Adrenal gland (tissue), 12 donors: Measurements from ENCODE around the gene FGF14. TPM values are rescaled to one million over a fixed set of nuclear protein-coding genes. Genes with fewer than 3 reads are reported as not detected.

ENCODE experiments used
- DNase-seq, 7 donors: peaks; one replicate each; pipeline ENCODE4 v3.0.0-alpha.2; 2019 to 2020
- H3K27ac ChIP-seq, 5 donors: fragments of 200-600 bp; sonication (generic) in 4 of 5; 1 replicate in 3 of 5; 2 replicates in 2 of 5; pipeline versions ENCODE4 v1.5.1 to v1.8.0; 2016 to 2020; ENCODE audit warnings: mild to moderate bottlenecking in 1 of 5
- H3K27me3 ChIP-seq: fragments of 200-600 bp; 2 replicates; pipeline ENCODE4 v1.8.0; 2021
- H3K36me3 ChIP-seq, 2 donors: fragments of 200-600 bp; replicated peaks in 1 of 2; 1 replicate in 1 of 2; 2 replicates in 1 of 2; pipeline versions ENCODE4 v1.5.1 to v1.8.0; 2018 to 2022
- H3K4me1 ChIP-seq, 2 donors: fragments of 200-600 bp; replicated peaks in 1 of 2; 1 replicate in 1 of 2; 2 replicates in 1 of 2; pipeline versions ENCODE4 v1.5.1 to v1.8.0; 2018 to 2021
- H3K4me3 ChIP-seq, 4 donors: fragments of 200-600 bp; sonication (generic) in 3 of 4; one replicate each; pipeline ENCODE4 v1.5.1; 2016 to 2018
- H3K9me3 ChIP-seq, 3 donors: fragments of 200-600 bp; sonication (generic) in 1 of 3; replicated peaks in 1 of 3; 1 replicate in 2 of 3; 2 replicates in 1 of 3; pipeline versions ENCODE4 v1.5.1 to v1.8.0; 2016 to 2021
- POLR2A ChIP-seq, 2 donors: fragments of 450-650 bp; IDR thresholded peaks; one replicate each; pipeline ENCODE4 v1.6.1; 2017; ENCODE audit warnings: antibody characterized with exemption in 2 of 2, mild to moderate bottlenecking in 2 of 2, moderate library complexity in 1 of 2
- WGBS, 4 donors: extraction: QIAGEN DNeasy Blood & Tissue Kit in 2 of 4; methylation state at CpG; one replicate each; pipeline versions ENCODE4 v1.1.5 to v1.1.7; 2013 to 2017; 5-methylcytosine and 5-hydroxymethylcytosine counted together
- intact Hi-C, 2 donors: fragments of 100-400 bp; cut with DNase I; formaldehyde crosslinking; loops; one replicate each; pipeline versions ENCODE4 v1.14.1 to v1.15.0; 2022 to 2023
- polyA plus RNA-seq, 3 donors: library from polyadenylated mRNA; stranded (reverse); fragments of 200-250 nt in 2 of 3; fragments of 350-450 nt in 1 of 3; fragmentation: Illumina TruSeq in 1 of 3; extraction: RNeasy Lipid Tissue Mini Kit (QIAGEN cat#74804) in 1 of 3; gene quantifications; one replicate each; pipeline ENCODE4 v1.2.3, GENCODE V29; 2013 to 2014
- total RNA-seq, 9 donors: library from RNA; depleted of rRNA in 4 of 9; stranded (reverse); fragments of >200 nt in 4 of 9; fragments of 120-200 nt in 1 of 9; fragmentation: NEBNext Ultra II Directional in 1 of 9; extraction: Animal tissue kit (Norgen Biotek cat#: 25700) in 1 of 9; gene quantifications; one replicate each; pipeline versions ENCODE4 v1.1.0 to v1.2.4, GENCODE V29; 2013 to 2023
- TF ChIP-seq, protein P1 (sequence below), 6 experiments: fragments of 450-650 bp in 4 of 6; fragments of 200-600 bp in 2 of 6; sonication (generic) in 1 of 6; IDR thresholded peaks; 1 replicate in 5 of 6; 2 replicates in 1 of 6; pipeline versions ENCODE4 v1.5.1 to v1.8.0; 2016 to 2021; ENCODE audit warnings: antibody characterized with exemption in 6 of 6, mild to moderate bottlenecking in 2 of 6, moderate library complexity in 1 of 6
- donor health status: healthy with polysubstance abuse.
- donor health status: Bipolar disorder and iron deficiency.
- donor health status: DM: yes; HTN: yes; CAD: no.
- donor health status: DM: no; HTN: no; CAD: no.
- donor health status: DM: no; HTN: no; CAD: no.
- donor health status: DM: yes; HTN: yes; CAD: no.

FGF14 gene
- total and polyA plus RNA-seq, 12 donors: 0.32 to 9.3 (median 2.8) TPM; not detected in 2

DNA sequence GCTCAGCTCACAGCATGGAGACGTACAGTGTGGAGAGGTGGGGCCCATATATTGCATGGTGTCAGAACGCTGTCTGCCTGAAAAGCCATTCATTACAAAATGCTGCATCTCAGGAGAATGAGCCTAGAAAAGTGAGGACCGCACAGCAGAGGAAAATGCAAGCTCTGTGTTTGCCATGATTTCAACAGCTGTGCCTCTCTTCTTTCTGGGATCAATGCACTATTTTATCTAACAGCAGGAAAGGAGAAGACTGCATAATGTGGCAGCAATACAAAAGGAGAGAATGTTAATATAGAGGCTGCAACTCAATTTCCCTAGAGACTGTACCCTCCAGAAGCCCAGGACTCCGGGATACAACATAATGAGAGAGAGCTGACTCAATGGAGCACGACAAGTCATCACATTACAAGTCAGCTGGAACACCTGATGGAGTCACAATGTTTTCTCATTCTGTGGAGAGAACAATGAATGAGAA, 368.0 kb downstream of the FGF14 start:
- no peaks in the 10 kb centered on the region for H3K4me1 ChIP-seq
- H3K9me3 ChIP-seq: no peaks in the 10 kb centered on the region
- H3K4me3 ChIP-seq: no peak overlapping the region
- no peaks in the 10 kb centered on the region for H3K27me3 ChIP-seq
- WGBS, 4 donors: 33 to 51% (median 45%) methylated on average over 5 of the region's 5 CpGs
- H3K27ac ChIP-seq: no peak overlapping the region
- intact Hi-C loops: no loop called here
- H3K36me3 ChIP-seq: no peaks in the 10 kb centered on the region
- TF ChIP-seq, protein P1, sequence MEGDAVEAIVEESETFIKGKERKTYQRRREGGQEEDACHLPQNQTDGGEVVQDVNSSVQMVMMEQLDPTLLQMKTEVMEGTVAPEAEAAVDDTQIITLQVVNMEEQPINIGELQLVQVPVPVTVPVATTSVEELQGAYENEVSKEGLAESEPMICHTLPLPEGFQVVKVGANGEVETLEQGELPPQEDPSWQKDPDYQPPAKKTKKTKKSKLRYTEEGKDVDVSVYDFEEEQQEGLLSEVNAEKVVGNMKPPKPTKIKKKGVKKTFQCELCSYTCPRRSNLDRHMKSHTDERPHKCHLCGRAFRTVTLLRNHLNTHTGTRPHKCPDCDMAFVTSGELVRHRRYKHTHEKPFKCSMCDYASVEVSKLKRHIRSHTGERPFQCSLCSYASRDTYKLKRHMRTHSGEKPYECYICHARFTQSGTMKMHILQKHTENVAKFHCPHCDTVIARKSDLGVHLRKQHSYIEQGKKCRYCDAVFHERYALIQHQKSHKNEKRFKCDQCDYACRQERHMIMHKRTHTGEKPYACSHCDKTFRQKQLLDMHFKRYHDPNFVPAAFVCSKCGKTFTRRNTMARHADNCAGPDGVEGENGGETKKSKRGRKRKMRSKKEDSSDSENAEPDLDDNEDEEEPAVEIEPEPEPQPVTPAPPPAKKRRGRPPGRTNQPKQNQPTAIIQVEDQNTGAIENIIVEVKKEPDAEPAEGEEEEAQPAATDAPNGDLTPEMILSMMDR (IDR thresholded peaks at IDR 0.05): no peak
- TF ChIP-seq POLR2A (IDR thresholded peaks at IDR 0.05): no peak
- no peak for DNase-seq

DNA sequence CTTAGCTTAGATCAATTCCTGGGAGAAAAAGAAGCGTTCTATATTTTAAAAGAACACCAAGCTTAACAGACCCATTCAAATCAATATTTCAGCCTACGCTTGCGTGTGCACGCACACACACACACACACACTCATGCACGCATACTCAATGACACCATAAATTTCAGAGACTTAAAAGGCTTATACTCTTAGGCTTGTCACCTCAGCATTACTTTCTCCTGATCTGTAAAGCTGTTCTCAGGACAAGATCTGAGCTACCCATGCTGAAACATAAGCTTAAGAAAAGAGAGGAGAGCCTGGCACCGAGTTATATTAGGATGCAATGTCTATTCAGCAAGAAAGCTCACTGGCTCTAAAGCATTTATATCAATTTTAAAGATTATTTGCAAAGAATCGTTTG, 368.5 kb downstream of the FGF14 start:
- Histone ChIP-seq H3K27me3 (no peaks in the 10 kb centered on the region), H3K4me1 (no peaks in the 10 kb centered on the region), H3K4me3 (no peak overlapping the region), H3K9me3 (no peaks in the 10 kb centered on the region), H3K27ac (no peak overlapping the region), H3K36me3 (no peaks in the 10 kb centered on the region)
- no peak for TF ChIP-seq POLR2A (IDR thresholded peaks at IDR 0.05)
- TF ChIP-seq, protein P1 (IDR thresholded peaks at IDR 0.05): no peak
- WGBS, 4 donors: 68 to 80% (median 77%) methylated on average over 7 of the region's 7 CpGs
- no peak for DNase-seq
- intact Hi-C loops: no loop called here

DNA sequence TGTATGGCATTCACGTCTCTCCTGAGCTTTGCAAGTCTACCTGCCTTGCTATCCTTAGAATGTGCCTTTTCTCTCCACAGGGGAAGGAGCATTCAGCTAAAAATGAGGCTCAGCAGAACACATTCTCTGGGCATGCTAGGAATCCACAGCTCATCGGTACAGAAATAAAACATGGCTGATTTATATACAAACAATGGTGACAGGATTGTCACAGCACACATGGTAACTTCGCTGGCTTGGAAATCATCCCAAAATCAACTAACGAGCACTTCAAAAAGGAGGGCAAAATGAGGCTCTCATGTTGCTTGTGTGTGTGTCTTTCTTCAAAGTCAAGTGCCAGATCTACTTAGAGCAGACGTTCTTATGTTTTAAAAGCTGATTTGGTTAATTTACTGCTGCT, 373.0 kb downstream of the FGF14 start:
- WGBS, 4 donors: 40 to 57% (median 52%) methylated on average over 5 of the region's 5 CpGs
- no peak overlapping the region for H3K27ac ChIP-seq
- H3K9me3 ChIP-seq: no peaks in the 10 kb centered on the region
- no peaks in the 10 kb centered on the region for H3K4me1 ChIP-seq
- intact Hi-C loops: no loop called here
- DNase-seq: no peak
- no peak overlapping the region for H3K4me3 ChIP-seq
- TF ChIP-seq, protein P1 (IDR thresholded peaks at IDR 0.05): no peak
- TF ChIP-seq POLR2A (IDR thresholded peaks at IDR 0.05): no peak
- no peaks in the 10 kb centered on the region for H3K36me3 ChIP-seq
- no peaks in the 10 kb centered on the region for H3K27me3 ChIP-seq

DNA sequence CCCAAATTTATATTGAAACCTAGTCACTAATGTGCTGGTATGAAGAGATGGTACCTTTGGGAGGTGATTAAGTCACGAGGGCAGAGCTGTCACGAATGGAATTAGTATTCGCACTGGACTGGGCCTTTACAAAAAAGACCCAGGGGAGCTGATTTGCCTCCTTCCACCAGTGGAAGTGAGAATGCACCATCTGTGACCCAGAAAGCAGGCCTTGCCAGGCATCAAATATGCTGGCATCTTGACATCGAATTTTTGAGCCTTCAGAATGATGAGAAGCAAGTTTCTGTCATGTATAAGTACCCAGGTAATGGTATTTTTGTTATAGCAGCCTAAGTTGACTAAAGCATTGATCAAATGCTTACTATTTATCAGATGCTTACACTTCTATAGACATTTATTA, 373.6 kb downstream of the FGF14 start:
- no peak for DNase-seq
- intact Hi-C loops: no loop called here
- no peak overlapping the region for H3K27ac ChIP-seq
- H3K4me1 ChIP-seq: no peaks in the 10 kb centered on the region
- H3K27me3 ChIP-seq: no peaks in the 10 kb centered on the region
- no peaks in the 10 kb centered on the region for H3K36me3 ChIP-seq
- TF ChIP-seq, protein P1 (IDR thresholded peaks at IDR 0.05): no peak
- no peak for TF ChIP-seq POLR2A (IDR thresholded peaks at IDR 0.05)
- no peaks in the 10 kb centered on the region for H3K9me3 ChIP-seq
- no peak overlapping the region for H3K4me3 ChIP-seq
- 53 to 60% (median 56%) methylated on average over 4 of the region's 4 CpGs for WGBS, 4 donors
